CD14-positive monocyte (primary cell): Measurements from ENCODE around the gene SLC12A4. TPM values are rescaled to one million over a fixed set of nuclear protein-coding genes. Genes with fewer than 3 reads are reported as not detected.
"Not testable (repeated sequence)": the region's sequence is repeated elsewhere in the genome, so short reads cannot be mapped to it uniquely, and the experiment has no call there.

Experiments
- DNase-seq, 3 donors: peaks; one replicate each; pipeline ENCODE4 v3.0.0-alpha.2; 2011 to 2022
- H2AFZ ChIP-seq: 2 replicates; pipeline ENCODE4 v1.6.0; 2012; ENCODE audit warnings: mild to moderate bottlenecking, low read depth, low read length, inconsistent platforms; ENCODE audit not compliant: insufficient read depth, poor library complexity, severe bottlenecking
- H3K27ac ChIP-seq, 2 donors: 1 replicate in 1 of 2; 2 replicates in 1 of 2; pipeline ENCODE4 v1.5.1; 2012 to 2013; ENCODE audit warnings: low read length in 2 of 2, control low read depth in 1 of 2, inconsistent platforms in 1 of 2, low read depth in 1 of 2, mild to moderate bottlenecking in 1 of 2
- H3K27me3 ChIP-seq, 2 donors: one replicate each; pipeline versions ENCODE4 v1.6.0 to v1.6.1; 2011 to 2013; ENCODE audit warnings: low read length in 2 of 2; ENCODE audit not compliant: control insufficient read depth in 2 of 2, insufficient read depth in 2 of 2
- H3K36me3 ChIP-seq, 2 donors: replicated peaks in 1 of 2; 1 replicate in 1 of 2; 2 replicates in 1 of 2; pipeline versions ENCODE4 v1.5.1 to v1.6.1; 2012 to 2013; ENCODE audit warnings: low read length in 2 of 2, control low read depth in 1 of 2, inconsistent platforms in 1 of 2, mild to moderate bottlenecking in 1 of 2; ENCODE audit not compliant: insufficient read depth in 2 of 2, control insufficient read depth in 1 of 2
- H3K4me1 ChIP-seq, 2 donors: 1 replicate in 1 of 2; 2 replicates in 1 of 2; pipeline versions ENCODE4 v1.5.1 to v1.6.1; 2012 to 2013; ENCODE audit warnings: low read length in 2 of 2, control low read depth in 1 of 2, inconsistent platforms in 1 of 2, mild to moderate bottlenecking in 1 of 2, moderate library complexity in 1 of 2; ENCODE audit not compliant: insufficient read depth in 2 of 2, control insufficient read depth in 1 of 2
- H3K4me2 ChIP-seq: replicated peaks from 2 replicates; pipeline ENCODE3; 2012; ENCODE audit warnings: low read length, moderate library complexity, mild to moderate bottlenecking; ENCODE audit not compliant: poor library complexity, severe bottlenecking; ENCODE audit errors: extremely low read depth
- H3K4me3 ChIP-seq, 3 experiments: fragments of 200-600 bp in 1 of 3; sonication (generic) in 1 of 3; replicated peaks in 1 of 3; 1 replicate in 2 of 3; 2 replicates in 1 of 3; pipeline ENCODE4 v1.5.1; 2011 to 2013; ENCODE audit warnings: low read length in 3 of 3, mild to moderate bottlenecking in 3 of 3, control low read depth in 2 of 3, low read depth in 2 of 3, inconsistent platforms in 1 of 3, moderate library complexity in 1 of 3
- H3K79me2 ChIP-seq: 2 replicates; pipeline ENCODE4 v1.6.0; 2012; ENCODE audit warnings: mild to moderate bottlenecking, control low read depth, inconsistent platforms, low read length, moderate library complexity; ENCODE audit not compliant: insufficient read depth
- H3K9ac ChIP-seq: 2 replicates; pipeline ENCODE4 v1.6.0; 2017; ENCODE audit warnings: low read length, mild to moderate bottlenecking; ENCODE audit not compliant: insufficient read depth, poor library complexity, severe bottlenecking
- H3K9me3 ChIP-seq, 2 donors: replicated peaks in 1 of 2; 1 replicate in 1 of 2; 2 replicates in 1 of 2; pipeline versions ENCODE4 v1.5.1 to v1.6.1; 2012 to 2013; ENCODE audit warnings: low read length in 2 of 2, control low read depth in 1 of 2; ENCODE audit not compliant: control insufficient read depth in 1 of 2, insufficient read depth in 1 of 2
- H4K20me1 ChIP-seq: 2 replicates; pipeline ENCODE4 v1.6.0; 2012; ENCODE audit warnings: mild to moderate bottlenecking, low read length, control low read depth, moderate library complexity; ENCODE audit not compliant: insufficient read depth
- H3K27ac Mint-ChIP-seq, 7 donors: one replicate each; pipeline ENCODE4 v1.8.0; 2020; ENCODE audit warnings: mild to moderate bottlenecking in 7 of 7, mixed read lengths in 7 of 7, moderate library complexity in 6 of 7, inconsistent platforms in 2 of 7
- H3K27me3 Mint-ChIP-seq, 3 donors: one replicate each; pipeline ENCODE4 v1.8.0; 2021 to 2022; ENCODE audit warnings: low read depth in 3 of 3, mild to moderate bottlenecking in 3 of 3, mixed read lengths in 3 of 3, moderate library complexity in 3 of 3, inconsistent platforms in 1 of 3
- H3K36me3 Mint-ChIP-seq, 2 donors: one replicate each; pipeline ENCODE4 v1.8.0; 2020; ENCODE audit warnings: mixed read lengths in 2 of 2, inconsistent platforms in 1 of 2, mild to moderate bottlenecking in 1 of 2
- H3K4me1 Mint-ChIP-seq: one replicate; pipeline ENCODE4 v1.8.0; 2020; ENCODE audit warnings: mild to moderate bottlenecking, mixed read lengths
- H3K4me3 Mint-ChIP-seq, 2 donors: one replicate each; pipeline ENCODE4 v1.8.0; 2020; ENCODE audit warnings: mild to moderate bottlenecking in 2 of 2, mixed read lengths in 2 of 2, moderate library complexity in 1 of 2
- H3K9me3 Mint-ChIP-seq, 7 donors: one replicate each; pipeline ENCODE4 v1.8.0; 2020 to 2022; ENCODE audit warnings: mixed read lengths in 7 of 7, mild to moderate bottlenecking in 6 of 7, moderate library complexity in 6 of 7, inconsistent platforms in 2 of 7
- CTCF ChIP-seq: fragments of 200-600 bp; IDR thresholded peaks from one replicate; pipeline ENCODE4 v1.8.0; 2022; ENCODE audit warnings: antibody characterized with exemption, mild to moderate bottlenecking
- WGBS: methylation state at CpG from one replicate; pipeline ENCODE4 v1.1.5; 2013; ENCODE audit warnings: missing lambda C conversion rate; ENCODE audit not compliant: insufficient coverage; 5-methylcytosine and 5-hydroxymethylcytosine counted together
- intact Hi-C, 2 donors: fragments of 100-400 bp; cut with micrococcal nuclease; formaldehyde crosslinking; loops; one replicate each; pipeline versions ENCODE4 v1.15.0 to v1.15.1; 2023
- polyA plus RNA-seq, 3 donors: library from polyadenylated mRNA; depleted of rRNA in 1 of 3; unstranded in 2 of 3; stranded (reverse) in 1 of 3; fragments of 300-500 nt in 2 of 3; fragments of >200 nt in 1 of 3; fragmentation: Illumina TruSeq in 2 of 3; gene quantifications; 1 replicate in 2 of 3; 2 replicates in 1 of 3; pipeline ENCODE4 v1.2.3, GENCODE V29; 2012 to 2021

SLC12A4 gene
- polyA plus RNA-seq, 3 donors = 7.3 to 57.2 (median 7.7) TPM

GRCh38 chr16:68000450-68000849 is 32.0 kb upstream of the SLC12A4 start:
- intact Hi-C loops = no loop called here
- no peaks in the 10 kb centered on the region for H4K20me1 ChIP-seq
- Mint-ChIP-seq H3K36me3 (peaks cover 6 to 25% of the 10 kb centered on the region in 2 donors), H3K4me1 (peaks cover 63% of the 10 kb centered on the region), H3K27ac (peak overlapping the region; percentile 91 to 98 (median 96)), H3K27me3 (peaks cover 0 to 2% (median 0%) of the 10 kb centered on the region in 3 donors), H3K4me3 (peak overlapping the region; percentile 84 to 96), H3K9me3 (peaks cover 0 to 10% (median 0%) of the 10 kb centered on the region in 7 donors)
- H3K4me3 ChIP-seq = peak overlapping the region in 1 of 3 experiments; percentile 73
- no peaks in the 10 kb centered on the region for H3K36me3 ChIP-seq
- DNase-seq = peak in 1 of 3 donors; percentile 25
- peaks cover 0 to 5% of the 10 kb centered on the region in 2 donors for H3K9me3 ChIP-seq
- TF ChIP-seq CTCF = no peak
- peak overlapping the region; percentile 90 to 98 for H3K27ac ChIP-seq
- H3K4me1 ChIP-seq = peaks cover 71 to 81% of the 10 kb centered on the region in 2 donors
- H3K4me2 ChIP-seq = peak overlapping the region; percentile 76
- H2AFZ ChIP-seq = no peak overlapping the region
- peaks cover 38% of the 10 kb centered on the region for H3K79me2 ChIP-seq
- H3K9ac ChIP-seq = peak overlapping the region; percentile 59
- no peaks in the 10 kb centered on the region for H3K27me3 ChIP-seq
- WGBS = 50% methylated on average over 3 of the region's 3 CpGs

- H3K36me3 ChIP-seq = no peaks in the 10 kb centered on the region
- H3K27ac ChIP-seq = peak overlapping the region; percentile 90 to 98
- intact Hi-C loops = no loop called here
- H3K79me2 ChIP-seq = peaks cover 41% of the 10 kb centered on the region
- H4K20me1 ChIP-seq = no peaks in the 10 kb centered on the region
- H2AFZ ChIP-seq = no peak overlapping the region
- H3K4me1 ChIP-seq = peaks cover 71 to 81% of the 10 kb centered on the region in 2 donors
- Mint-ChIP-seq H3K9me3 (peaks cover 0 to 10% (median 0%) of the 10 kb centered on the region in 7 donors), H3K4me1 (peaks cover 63% of the 10 kb centered on the region), H3K27ac (peak overlapping the region; percentile 91 to 98 (median 96)), H3K27me3 (peaks cover 0 to 2% (median 0%) of the 10 kb centered on the region in 3 donors), H3K36me3 (peaks cover 8 to 28% of the 10 kb centered on the region in 2 donors), H3K4me3 (peak overlapping the region; percentile 84 to 96)
- 50% methylated on average over 1 of the region's 2 CpGs for WGBS
- H3K9ac ChIP-seq = peak overlapping the region; percentile 59
- H3K4me2 ChIP-seq = peak overlapping the region; percentile 76
- no peaks in the 10 kb centered on the region for H3K27me3 ChIP-seq
- DNase-seq = peak in 2 of 3 donors; percentile 35 to 55
- peaks cover 0 to 5% of the 10 kb centered on the region in 2 donors for H3K9me3 ChIP-seq
- peak overlapping the region in 2 of 3 experiments; percentile 0 to 73 for H3K4me3 ChIP-seq
- TF ChIP-seq CTCF = no peak
Observed at GRCh38 chr16:67999985-68000384, 31.5 kb upstream of the SLC12A4 start.

- H3K27me3 Mint-ChIP-seq, H2AFZ ChIP-seq, H3K27me3 ChIP-seq, H3K9me3 ChIP-seq, intact Hi-C loops, H3K36me3 ChIP-seq, H4K20me1 ChIP-seq: not testable (repeated sequence)
- H3K79me2 ChIP-seq = peaks cover 41% of the 10 kb centered on the region
- H3K4me3 ChIP-seq = peak within 1 kb of the TSS; percentile 36 to 73 (median 57)
- Mint-ChIP-seq H3K9me3 (peaks cover 0 to 10% (median 0%) of the 10 kb centered on the region in 7 donors), H3K4me1 (peaks cover 59% of the 10 kb centered on the region), H3K27ac (peak within 1 kb of the TSS; percentile 91 to 98 (median 96)), H3K36me3 (peaks cover 8 to 30% of the 10 kb centered on the region in 2 donors), H3K4me3 (peak within 1 kb of the TSS; percentile 84 to 96)
- peaks cover 71 to 80% of the 10 kb centered on the region in 2 donors for H3K4me1 ChIP-seq
- DNase-seq = peak; percentile 81 to 89 (median 87)
- WGBS = 1% methylated on average over 6 of the region's 18 CpGs
- peak within 1 kb of the TSS; percentile 76 for H3K4me2 ChIP-seq
- peak within 1 kb of the TSS; percentile 90 to 98 for H3K27ac ChIP-seq
- peak within 1 kb of the TSS; percentile 59 for H3K9ac ChIP-seq
Observed at GRCh38 chr16:67998779-67999688, 30.6 kb upstream of the SLC12A4 start, which contains the start of gene DPEP2. TSS of gene DPEP2 (minus strand) at chr16:67999484. CDS start at chr16:67993212, 6,272 bp downstream.
